ENCODE measurements around the gene MDH1B. TPM values are rescaled to one million over a fixed set of nuclear protein-coding genes. Genes with fewer than 3 reads are reported as not detected.

The MDH1B gene
- total and polyA plus RNA-seq, 2 donors from 2014 or later, result 7.1 to 8.1 TPM

GRCh38 chr2:206780671-206781070 is 15.5 kb upstream of the MDH1B start:
- no peak for FAIRE-seq

GRCh38 chr2:206776432-206776831 is 11.3 kb upstream of the MDH1B start:
- Histone ChIP-seq H3K27ac (ENCODE audit: low read depth in 2 of 2, low read length in 2 of 2) (no peak overlapping the region), H3K4me3 (ENCODE audit: low read length in 3 of 3) (no peak overlapping the region), H3K9ac (ENCODE audit: low read length in 3 of 3) (no peak overlapping the region), H3K4me1 (ENCODE audit: control insufficient read depth in 2 of 3, insufficient read depth in 2 of 3, low read depth in 1 of 3, low read length in 3 of 3) (no peaks in the 10 kb centered on the region), H3K36me3 (ENCODE audit: control insufficient read depth in 2 of 3, insufficient read depth in 3 of 3, low read length in 3 of 3) (peaks cover 10 to 35% (median 19%) of the 10 kb centered on the region in 3 donors), H3K9me3 (ENCODE audit: control insufficient read depth in 2 of 3, insufficient read depth in 1 of 3, low read length in 3 of 3) (peaks cover 0 to 11% (median 3%) of the 10 kb centered on the region in 3 donors), H3K27me3 (ENCODE audit: control insufficient read depth, insufficient read depth, low read length) (no peaks in the 10 kb centered on the region)
- DNase-seq, result no peak
- no peak for FAIRE-seq
- TF ChIP-seq CTCF (IDR thresholded peaks at IDR 0.05; ENCODE audit: borderline replicate concordance, extremely low read depth, insufficient read depth), result no peak
- intact Hi-C loops (cut with DNase I), result no loop called here

More at GRCh38 chr2:206780671-206781070, 15.5 kb upstream of the MDH1B start:
- H3K4me1 ChIP-seq (ENCODE audit: control insufficient read depth in 2 of 3, insufficient read depth in 2 of 3, low read depth in 1 of 3, low read length in 3 of 3), result no peaks in the 10 kb centered on the region
- no peaks in the 10 kb centered on the region for H3K27me3 ChIP-seq (ENCODE audit: control insufficient read depth, insufficient read depth, low read length)
- intact Hi-C loops (cut with DNase I), result no loop called here
- no peak overlapping the region for H3K9ac ChIP-seq (ENCODE audit: low read length in 3 of 3)
- H3K4me3 ChIP-seq (ENCODE audit: low read length in 3 of 3), result no peak overlapping the region
- H3K36me3 ChIP-seq (ENCODE audit: control insufficient read depth in 2 of 3, insufficient read depth in 3 of 3, low read length in 3 of 3), result peaks cover 10 to 50% (median 21%) of the 10 kb centered on the region in 3 donors
- H3K27ac ChIP-seq (ENCODE audit: low read depth in 2 of 2, low read length in 2 of 2), result no peak overlapping the region
- peaks cover 0 to 11% (median 3%) of the 10 kb centered on the region in 3 donors for H3K9me3 ChIP-seq (ENCODE audit: control insufficient read depth in 2 of 3, insufficient read depth in 1 of 3, low read length in 3 of 3)
- no peak for TF ChIP-seq CTCF (IDR thresholded peaks at IDR 0.05; ENCODE audit: borderline replicate concordance, extremely low read depth, insufficient read depth)
- DNase-seq, result no peak

- Histone ChIP-seq H3K27ac (ENCODE audit: low read depth in 2 of 2, low read length in 2 of 2) (no peak overlapping the region), H3K9me3 (ENCODE audit: control insufficient read depth in 2 of 3, insufficient read depth in 1 of 3, low read length in 3 of 3) (peaks cover 0 to 6% (median 3%) of the 10 kb centered on the region in 3 donors), H3K4me3 (ENCODE audit: low read length in 3 of 3) (no peak overlapping the region), H3K4me1 (ENCODE audit: control insufficient read depth in 2 of 3, insufficient read depth in 2 of 3, low read depth in 1 of 3, low read length in 3 of 3) (no peaks in the 10 kb centered on the region), H3K27me3 (ENCODE audit: control insufficient read depth, insufficient read depth, low read length) (no peaks in the 10 kb centered on the region), H3K9ac (ENCODE audit: low read length in 3 of 3) (no peak overlapping the region), H3K36me3 (ENCODE audit: control insufficient read depth in 2 of 3, insufficient read depth in 3 of 3, low read length in 3 of 3) (peaks cover 10 to 30% (median 22%) of the 10 kb centered on the region in 3 donors)
- FAIRE-seq (no peak), DNase-seq (no peak)
- intact Hi-C loops (cut with DNase I), result no loop called here
- TF ChIP-seq CTCF (IDR thresholded peaks at IDR 0.05; ENCODE audit: borderline replicate concordance, extremely low read depth, insufficient read depth), result no peak
Observed at GRCh38 chr2:206774871-206775270, 9.7 kb upstream of the MDH1B start.
